ENCODE data around the gene GPR84. TPM values are rescaled to one million over a fixed set of nuclear protein-coding genes. Genes with fewer than 3 reads are reported as not detected.
A peak's percentile ranks its signal among the peaks of the same experiment; 100 is the strongest.

The GPR84 gene
- total RNA-seq, 1 donor from 2014 or later, result not detected

- TF ChIP-seq CTCF (conservative IDR thresholded peaks at IDR 0.05), result no peak
- peaks cover 4% of the 10 kb centered on the region for H3K36me3 Mint-ChIP-seq (ENCODE audit: low read depth)
- no peak overlapping the region for H3K4me3 Mint-ChIP-seq
- DNase-seq (ENCODE audit: low read depth, low spot score), result no peak
- H3K27me3 Mint-ChIP-seq (ENCODE audit: low read depth), result no peaks in the 10 kb centered on the region
- no peaks in the 10 kb centered on the region for H3K9me3 Mint-ChIP-seq
- H3K27ac Mint-ChIP-seq (ENCODE audit: unreplicated experiment), result no peak overlapping the region
- no peaks in the 10 kb centered on the region for H3K4me1 Mint-ChIP-seq
These were observed 36.8 kb upstream of the GPR84 start for GRCh38 chr12:54401119-54401518.

GRCh38 chr12:54398995-54399793, 34.9 kb upstream of the GPR84 start:
- Mint-ChIP-seq H3K27ac (ENCODE audit: unreplicated experiment) (no peak overlapping the region), H3K4me1 (peaks cover 3% of the 10 kb centered on the region), H3K27me3 (ENCODE audit: low read depth) (no peaks in the 10 kb centered on the region), H3K36me3 (ENCODE audit: low read depth) (peaks cover 4% of the 10 kb centered on the region), H3K9me3 (no peaks in the 10 kb centered on the region), H3K4me3 (peak overlapping the region; percentile 3)
- peak; percentile 98 for DNase-seq (ENCODE audit: low read depth, low spot score)
- TF ChIP-seq CTCF (conservative IDR thresholded peaks at IDR 0.05), result peak; percentile 97

- Mint-ChIP-seq H3K9me3 (no peaks in the 10 kb centered on the region), H3K4me3 (no peak overlapping the region), H3K36me3 (ENCODE audit: low read depth) (peaks cover 4% of the 10 kb centered on the region), H3K27ac (ENCODE audit: unreplicated experiment) (no peak overlapping the region), H3K4me1 (peaks cover 9% of the 10 kb centered on the region), H3K27me3 (ENCODE audit: low read depth) (peaks cover 3% of the 10 kb centered on the region)
- TF ChIP-seq CTCF (conservative IDR thresholded peaks at IDR 0.05), result no peak
- no peak for DNase-seq (ENCODE audit: low read depth, low spot score)
These were observed 33.9 kb upstream of the GPR84 start for GRCh38 chr12:54398218-54398617.

GRCh38 chr12:54397157-54397556, 32.9 kb upstream of the GPR84 start:
- H3K4me1 Mint-ChIP-seq, result peaks cover 9% of the 10 kb centered on the region
- no peak overlapping the region for H3K27ac Mint-ChIP-seq (ENCODE audit: unreplicated experiment)
- peaks cover 2% of the 10 kb centered on the region for H3K36me3 Mint-ChIP-seq (ENCODE audit: low read depth)
- TF ChIP-seq CTCF (conservative IDR thresholded peaks at IDR 0.05), result no peak
- no peaks in the 10 kb centered on the region for H3K9me3 Mint-ChIP-seq
- H3K4me3 Mint-ChIP-seq, result no peak overlapping the region
- no peak for DNase-seq (ENCODE audit: low read depth, low spot score)
- peaks cover 3% of the 10 kb centered on the region for H3K27me3 Mint-ChIP-seq (ENCODE audit: low read depth)

GRCh38 chr12:54395545-54395944, 31.3 kb upstream of the GPR84 start:
- peaks cover 15% of the 10 kb centered on the region for H3K4me1 Mint-ChIP-seq
- no peak for TF ChIP-seq CTCF (conservative IDR thresholded peaks at IDR 0.05)
- H3K36me3 Mint-ChIP-seq (ENCODE audit: low read depth), result peaks cover 2% of the 10 kb centered on the region
- DNase-seq (ENCODE audit: low read depth, low spot score), result no peak
- H3K27me3 Mint-ChIP-seq (ENCODE audit: low read depth), result peaks cover 3% of the 10 kb centered on the region
- H3K9me3 Mint-ChIP-seq, result no peaks in the 10 kb centered on the region
- H3K4me3 Mint-ChIP-seq, result no peak overlapping the region
- no peak overlapping the region for H3K27ac Mint-ChIP-seq (ENCODE audit: unreplicated experiment)
